HCT116 (cell line): ENCODE measurements around the gene RNF8.

Source experiments
- CTCF ChIP-seq, 3 experiments: fragments of 200-600 bp in 1 of 3; sonication (generic) in 1 of 3; IDR thresholded peaks in 2 of 3; conservative IDR thresholded peaks in 1 of 3; 2 replicates each; pipeline ENCODE4 v1.5.1; 2012 to 2017; ENCODE audit warnings: low read depth in 2 of 3, low read length in 2 of 3, antibody characterized with exemption in 1 of 3, borderline replicate concordance in 1 of 3, control low read depth in 1 of 3, mild to moderate bottlenecking in 1 of 3, mixed read lengths in 1 of 3, mixed run types in 1 of 3, moderate library complexity in 1 of 3; ENCODE audit not compliant: insufficient read depth in 1 of 3
- EGR1 ChIP-seq: IDR thresholded peaks from 2 replicates; pipeline ENCODE4 v1.6.1; 2012; ENCODE audit warnings: low read depth

DNA sequence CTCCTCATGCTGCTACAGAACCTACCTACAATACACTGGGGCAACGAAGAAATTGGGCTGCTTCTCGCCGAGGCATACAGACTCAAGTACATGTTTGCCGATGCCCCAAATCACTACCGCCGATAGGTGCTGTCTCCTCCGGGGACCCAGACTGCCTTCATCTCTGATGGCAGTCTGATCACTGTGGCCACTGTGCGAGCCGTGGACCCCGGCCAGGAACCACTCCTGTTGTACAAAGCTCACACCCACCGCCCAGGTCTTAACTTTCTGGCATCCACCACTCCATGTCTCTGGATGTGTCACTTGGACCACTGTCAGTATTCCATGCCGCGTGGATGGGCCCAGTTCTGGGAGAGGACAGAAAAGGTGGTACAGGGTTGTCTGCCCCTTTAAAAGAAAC, 22.7 kb upstream of the RNF8 start:
- no peak for TF ChIP-seq EGR1
- TF ChIP-seq CTCF (IDR thresholded peaks at IDR 0.05 in 2 of 3, conservative IDR thresholded peaks at IDR 0.05 in 1 of 3; ENCODE audit: borderline replicate concordance in 1 of 3, insufficient read depth in 1 of 3, low read depth in 2 of 3, low read length in 2 of 3) = no peak
